WTC11 (cell line): ENCODE results near the gene ADAMTSL5. TPM values are rescaled to one million over a fixed set of nuclear protein-coding genes. Genes with fewer than 3 reads are reported as not detected.

Experiments used
- ATAC-seq: fragments of 200-7000 bp; cut with Tn5 transposase; 2 replicates; pipeline ENCODE4 v1.10.0; 2021; ENCODE audit warnings: mild to moderate bottlenecking, moderate library complexity
- CTCF ChIA-PET: fragments of 300-600 bp; sonication (Branson Sonifier 250); formaldehyde crosslinking; loops from one replicate; lab custom pipeline; 2021; ENCODE audit warnings: antibody characterized with exemption; lab: Charles Lee
- POLR2A ChIA-PET: fragments of 350-600 bp; sonication (Branson Sonifier 250); formaldehyde crosslinking; loops from one replicate; lab custom pipeline; 2021; ENCODE audit warnings: antibody characterized with exemption; lab: Charles Lee
- DNase-seq: peaks from one replicate; pipeline ENCODE4 v3.0.0; 2021; ENCODE audit warnings: low spot score
- H3K27ac Mint-ChIP-seq: 2 replicates; pipeline ENCODE4 v1.8.0; 2021; ENCODE audit warnings: mixed read lengths
- H3K27me3 Mint-ChIP-seq: 2 replicates; pipeline ENCODE4 v1.8.0; 2021; ENCODE audit warnings: low read depth, mild to moderate bottlenecking, moderate library complexity, mixed read lengths
- H3K36me3 Mint-ChIP-seq: 2 replicates; pipeline ENCODE4 v1.8.0; 2021; ENCODE audit warnings: mixed read lengths
- H3K4me1 Mint-ChIP-seq: 2 replicates; pipeline ENCODE4 v1.8.0; 2022; ENCODE audit warnings: mixed read lengths
- H3K4me3 Mint-ChIP-seq: 2 replicates; pipeline ENCODE4 v1.8.0; 2021; ENCODE audit warnings: mild to moderate bottlenecking, moderate library complexity, mixed read lengths
- H3K9me3 Mint-ChIP-seq: 2 replicates; pipeline ENCODE4 v1.8.0; 2021; ENCODE audit warnings: mixed read lengths
- ATF2 ChIP-seq: sonication (generic); formaldehyde crosslinking; IDR thresholded peaks from 2 replicates; pipeline ENCODE4 v1.8.1; 2022; ENCODE audit warnings: low read depth, missing genetic modification reagents, borderline replicate concordance
- CTCF ChIP-seq: fragments of 200-600 bp; IDR thresholded peaks from 2 replicates; pipeline ENCODE4 v1.8.0; 2022; ENCODE audit warnings: antibody characterized with exemption
- E2F5 ChIP-seq: sonication (generic); formaldehyde crosslinking; IDR thresholded peaks from 2 replicates; pipeline ENCODE4 v1.8.1; 2022; ENCODE audit warnings: mild to moderate bottlenecking, moderate library complexity, missing genetic modification reagents
- EMX1 ChIP-seq: fragments of 250-450 bp; sonication (Bioruptor Pico); IDR thresholded peaks from 2 replicates; pipeline ENCODE4 v1.8.0; 2021; ENCODE audit warnings: mild to moderate bottlenecking
- FOXK1 ChIP-seq: sonication (generic); formaldehyde crosslinking; IDR thresholded peaks from 2 replicates; pipeline ENCODE4 v1.8.0; 2022; ENCODE audit warnings: mild to moderate bottlenecking, moderate library complexity, missing genetic modification reagents
- FOXP1 ChIP-seq: sonication (generic); formaldehyde crosslinking; IDR thresholded peaks from 2 replicates; pipeline ENCODE4 v1.8.0; 2022; ENCODE audit warnings: missing genetic modification reagents, mild to moderate bottlenecking, moderate library complexity, borderline replicate concordance
- GRHL2 ChIP-seq: fragments of 250-450 bp; sonication (Bioruptor Pico); IDR thresholded peaks from 2 replicates; pipeline ENCODE4 v1.8.0; 2022; ENCODE audit warnings: mild to moderate bottlenecking, moderate library complexity; ENCODE audit not compliant: insufficient replicate concordance, severe bottlenecking
- HMGXB4 ChIP-seq: sonication (generic); formaldehyde crosslinking; IDR thresholded peaks from 2 replicates; pipeline ENCODE4 v1.8.1; 2023; ENCODE audit warnings: mild to moderate bottlenecking, moderate library complexity, missing genetic modification reagents
- IRF2 ChIP-seq: sonication (generic); formaldehyde crosslinking; IDR thresholded peaks from 2 replicates; pipeline ENCODE4 v1.8.0; 2022; ENCODE audit warnings: low read depth, missing genetic modification reagents, borderline replicate concordance
- NFYB ChIP-seq: sonication (generic); formaldehyde crosslinking; conservative IDR thresholded peaks from 2 replicates; pipeline ENCODE4 v1.8.0; 2022; ENCODE audit warnings: low read depth, missing genetic modification reagents
- PRDM15 ChIP-seq: sonication (generic); formaldehyde crosslinking; IDR thresholded peaks from 2 replicates; pipeline ENCODE4 v1.8.0; 2022; ENCODE audit warnings: missing genetic modification reagents
- SP1 ChIP-seq: sonication (generic); formaldehyde crosslinking; conservative IDR thresholded peaks from 2 replicates; pipeline ENCODE4 v1.8.1; 2022; ENCODE audit warnings: missing genetic modification reagents
- TP53 ChIP-seq: sonication (generic); formaldehyde crosslinking; IDR thresholded peaks from 2 replicates; pipeline ENCODE4 v1.8.1; 2023; ENCODE audit warnings: mild to moderate bottlenecking, missing genetic modification reagents
- USF2 ChIP-seq: sonication (generic); formaldehyde crosslinking; IDR thresholded peaks from 2 replicates; pipeline ENCODE4 v1.8.1; 2023; ENCODE audit warnings: mild to moderate bottlenecking, missing genetic modification reagents, moderate library complexity
- ZMAT4 ChIP-seq: fragments of 250-450 bp; sonication (Bioruptor Pico); IDR thresholded peaks from 2 replicates; pipeline ENCODE4 v1.9.0; 2021; ENCODE audit warnings: mild to moderate bottlenecking
- ZNF138 ChIP-seq: sonication (generic); formaldehyde crosslinking; conservative IDR thresholded peaks from 2 replicates; pipeline ENCODE4 v1.8.1; 2022; ENCODE audit warnings: mild to moderate bottlenecking, moderate library complexity, missing genetic modification reagents
- ZNF416 ChIP-seq: fragments of 250-450 bp; sonication (Bioruptor Pico); IDR thresholded peaks from 2 replicates; pipeline ENCODE4 v1.9.0; 2021; ENCODE audit warnings: mild to moderate bottlenecking, inconsistent platforms
- ZSCAN18 ChIP-seq: fragments of 250-450 bp; sonication (Bioruptor Pico); IDR thresholded peaks from 2 replicates; pipeline ENCODE4 v2.1.2; 2022; ENCODE audit warnings: mild to moderate bottlenecking, moderate library complexity
- total RNA-seq: library from RNA; stranded (reverse); gene quantifications from 3 replicates; pipeline ENCODE4 v1.2.3, GENCODE V29; 2021

Gene ADAMTSL5
- total RNA-seq, 1 experiment from 2014 or later = 1.5 TPM

- TF ChIP-seq EMX1 (CRISPR knock-in tag) (no peak), TP53 (CRISPR knock-in tag) (no peak), ZNF138 (CRISPR knock-in tag) (no peak), CTCF (no peak), E2F5 (CRISPR knock-in tag) (no peak)
These were observed 56.5 kb downstream of the ADAMTSL5 start (continued) for GRCh38 chr19:1456121-1456900.

GRCh38 chr19:1455336-1456120 is 57.3 kb downstream of the ADAMTSL5 start:
- POLR2A ChIA-PET = interaction anchor here (0.6 to 2.2 kb wide), 12 partner anchors 9 to 211 kb away, joined by 3 to 10 read pairs (median 3); partner anchors contain the start of genes PCSK4 and REEP6
- Mint-ChIP-seq H3K9me3 (no peaks in the 10 kb centered on the region), H3K27me3 (peaks cover 55% of the 10 kb centered on the region), H3K4me1 (peaks cover 6% of the 10 kb centered on the region; the same call in 1 of the 2 replicates), H3K4me3 (peak overlapping the region; percentile 47), H3K27ac (no peak overlapping the region), H3K36me3 (no peaks in the 10 kb centered on the region)
- ATAC-seq (peak; percentile 88), DNase-seq (peak; percentile 99)
- CTCF ChIA-PET = interaction anchor here (0.5 to 5.2 kb wide), 27 partner anchors 9 to 702 kb away, joined by 3 to 76 read pairs (median 4); partner anchors contain the start of gene REEP6
- TF ChIP-seq ZNF416 (CRISPR knock-in tag) = no peak
- TF ChIP-seq ZMAT4 (CRISPR knock-in tag) = no peak
- no peak for TF ChIP-seq IRF2 (CRISPR knock-in tag)
- no peak for TF ChIP-seq ZSCAN18 (CRISPR knock-in tag)
- TF ChIP-seq PRDM15 = no peak
- 0 out of 2 replicates have a peak, but pooled peaks have one; percentile 18 for TF ChIP-seq NFYB (CRISPR knock-in tag)
- TF ChIP-seq FOXP1 (CRISPR knock-in tag) = peak; percentile 36; the same call in 1 of the 2 replicates
- no peak for TF ChIP-seq GRHL2 (CRISPR knock-in tag)
- no peak for TF ChIP-seq HMGXB4
- TF ChIP-seq USF2 (CRISPR knock-in tag) = no peak
- peak; percentile 79 for TF ChIP-seq SP1 (CRISPR knock-in tag)
- no peak for TF ChIP-seq ATF2
- 0 out of 2 replicates have a peak, but pooled peaks have one; percentile 28 for TF ChIP-seq FOXK1 (CRISPR knock-in tag)
